Glomerular visceral epithelial cell (primary cell): ENCODE results near the gene NID2.

ENCODE experiments used
- DNase-seq: peaks from one replicate; pipeline ENCODE4 v3.0.0-alpha.2; 2016; ENCODE audit errors: extremely low spot score

NID2 gene

GRCh38 chr14:52079239-52079959, 10.5 kb upstream of the NID2 start:
- DNase-seq: no peak

GRCh38 chr14:52078721-52079120, 9.9 kb upstream of the NID2 start:
- no peak for DNase-seq

- no peak for DNase-seq
These were observed 9.3 kb upstream of the NID2 start for GRCh38 chr14:52078095-52078531.

GRCh38 chr14:52077256-52077979, 8.6 kb upstream of the NID2 start:
- DNase-seq: no peak

- DNase-seq: no peak
These were observed 7.5 kb upstream of the NID2 start for GRCh38 chr14:52076334-52076733.

DNA sequence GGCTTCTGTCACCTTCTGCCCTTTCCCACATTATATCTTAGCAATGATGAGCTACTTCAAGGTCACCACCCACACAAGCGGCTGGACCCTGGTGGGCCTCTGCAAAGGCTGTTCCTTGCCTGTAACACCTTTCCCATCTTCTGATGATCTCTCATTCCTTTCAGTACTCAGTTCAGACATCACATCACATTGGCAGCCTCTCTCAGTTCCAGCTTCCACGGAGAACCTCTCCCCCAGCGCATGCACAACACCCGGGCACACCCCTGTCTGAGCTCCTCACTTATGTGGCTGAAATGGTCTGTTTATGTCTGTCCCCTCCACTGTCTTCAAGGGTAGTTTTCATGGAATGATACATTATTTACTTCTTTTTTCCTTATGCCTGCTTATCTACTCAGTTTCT, 6.5 kb upstream of the NID2 start:
- DNase-seq: no peak

- no peak for DNase-seq
These were observed 4.4 kb upstream of the NID2 start for GRCh38 chr14:52073251-52073650.

DNA sequence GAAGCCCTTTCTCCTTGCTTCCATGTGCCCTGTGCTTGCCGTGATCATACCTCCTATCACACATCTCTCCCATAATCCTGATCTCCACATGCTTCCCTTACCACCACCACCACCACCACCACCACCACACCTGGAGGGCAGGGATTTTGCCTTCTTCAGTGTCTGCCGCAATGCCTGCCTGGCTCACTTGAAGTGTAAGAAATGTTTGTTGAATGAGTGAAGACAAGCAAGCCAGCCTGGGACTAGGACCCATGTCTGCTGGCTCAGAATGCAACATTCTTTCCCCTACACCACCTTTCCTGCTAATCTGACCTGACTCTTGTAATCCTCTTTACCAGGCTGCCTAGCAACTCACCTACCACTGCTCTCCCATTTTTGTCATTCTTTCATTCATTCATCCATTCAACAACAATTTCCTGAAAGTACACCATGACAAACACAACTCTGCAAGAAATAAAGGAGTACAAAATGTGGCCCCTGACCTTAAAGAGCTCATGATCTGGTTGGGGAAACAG, 3.5 kb upstream of the NID2 start:
- DNase-seq: no peak

DNA sequence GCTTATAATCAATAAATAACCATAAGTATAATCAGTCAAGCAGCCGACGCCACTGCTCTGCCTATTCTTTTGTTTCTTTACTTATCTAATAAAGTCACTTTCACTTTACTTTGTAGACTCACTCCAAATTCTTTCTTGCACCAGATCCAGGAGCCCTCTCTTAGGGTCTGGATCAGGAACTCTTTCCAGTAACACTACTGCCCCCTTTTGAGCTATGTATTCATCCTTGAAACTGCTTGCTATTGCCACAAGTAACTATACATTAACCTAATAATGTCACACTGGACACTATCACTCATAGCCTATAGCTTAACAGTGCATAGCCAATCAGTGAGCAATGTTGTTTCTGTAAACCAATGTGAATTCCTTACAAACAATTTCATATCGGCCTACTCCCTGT, 2.8 kb upstream of the NID2 start:
- no peak for DNase-seq

GRCh38 chr14:52070051-52070431, 1.2 kb upstream of the NID2 start:
- DNase-seq: no peak

DNA sequence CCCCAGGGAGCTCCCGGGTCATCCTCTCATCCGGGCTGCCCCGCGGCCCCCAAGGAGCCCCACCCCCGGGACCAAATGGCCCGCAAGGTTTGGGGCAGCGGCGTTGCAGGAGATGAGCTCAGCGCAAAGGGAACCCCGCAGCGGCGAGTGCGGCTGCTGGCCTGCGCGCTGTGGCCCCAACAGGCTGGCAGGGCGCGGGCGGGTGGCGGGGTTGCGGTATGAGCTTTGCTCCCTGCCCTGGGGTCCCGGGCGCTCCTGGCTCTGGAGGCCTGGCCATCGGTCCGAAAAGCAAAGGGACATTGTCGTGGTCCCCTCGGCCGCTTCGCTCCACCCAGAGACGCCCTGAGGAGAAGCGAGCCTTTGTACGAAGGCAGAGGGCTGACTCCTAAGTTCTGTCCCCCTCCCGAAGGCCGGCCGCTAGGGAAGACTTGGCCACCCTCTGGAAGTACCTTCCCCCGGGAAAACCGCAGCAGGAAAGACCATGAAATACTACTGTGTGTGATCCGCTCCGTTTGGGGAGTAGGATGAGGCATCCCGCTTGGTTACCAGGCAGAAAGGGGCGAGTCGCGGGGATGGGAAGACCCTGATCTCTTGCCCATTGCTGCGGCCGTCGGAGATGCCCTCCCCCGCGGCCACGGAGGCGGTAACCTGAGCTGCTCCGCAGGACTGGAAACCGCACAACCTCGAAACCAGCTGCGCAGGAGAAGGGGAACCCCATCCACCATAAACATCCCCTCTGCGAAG, 620 bp upstream of the NID2 start:
- no peak for DNase-seq

- DNase-seq: no peak
These were observed 815 bp downstream of the NID2 start for GRCh38 chr14:52067873-52068614.

DNA sequence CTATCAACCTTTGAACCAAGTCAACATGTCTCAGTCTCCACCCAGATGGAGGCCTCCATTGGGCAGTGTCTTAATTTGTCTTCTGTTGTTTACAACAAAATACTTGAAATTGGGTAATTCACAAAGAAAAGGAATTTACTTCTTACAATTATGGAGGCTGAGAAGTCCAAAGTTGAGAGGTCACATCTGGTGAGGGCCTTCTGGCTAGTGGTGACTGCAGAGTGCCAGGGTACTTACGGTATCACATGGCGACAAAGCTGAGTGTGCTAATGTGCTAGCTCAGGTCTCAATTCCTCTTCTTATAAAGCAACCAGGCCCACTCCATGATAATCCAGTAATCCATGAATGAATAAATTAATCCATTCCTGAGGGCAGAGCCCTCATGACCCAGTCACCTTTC, 4.7 kb downstream of the NID2 start:
- no peak for DNase-seq

DNA sequence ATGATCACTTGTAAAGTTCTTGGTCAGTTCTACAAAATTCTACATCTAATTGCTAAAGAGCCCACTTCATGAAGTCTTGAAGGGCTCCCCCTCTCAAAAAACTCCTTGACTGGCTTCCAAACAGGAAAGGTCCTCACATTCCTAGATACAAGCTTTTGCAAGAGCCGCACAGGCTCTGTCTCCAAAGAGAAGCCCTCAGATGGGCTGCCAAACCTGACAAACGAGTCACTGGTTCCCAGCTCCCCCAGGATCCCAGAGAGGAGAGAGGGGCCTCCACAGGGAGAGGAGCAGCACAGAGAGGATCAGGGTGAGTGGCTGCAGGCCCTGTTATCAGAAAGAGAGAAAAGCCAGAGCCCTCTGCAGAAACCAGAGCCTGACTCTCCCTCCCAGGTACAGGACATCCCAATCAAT, 5.8 kb downstream of the NID2 start:
- DNase-seq: no peak

- no peak for DNase-seq
These were observed 7.0 kb downstream of the NID2 start for GRCh38 chr14:52061890-52062289.

DNA sequence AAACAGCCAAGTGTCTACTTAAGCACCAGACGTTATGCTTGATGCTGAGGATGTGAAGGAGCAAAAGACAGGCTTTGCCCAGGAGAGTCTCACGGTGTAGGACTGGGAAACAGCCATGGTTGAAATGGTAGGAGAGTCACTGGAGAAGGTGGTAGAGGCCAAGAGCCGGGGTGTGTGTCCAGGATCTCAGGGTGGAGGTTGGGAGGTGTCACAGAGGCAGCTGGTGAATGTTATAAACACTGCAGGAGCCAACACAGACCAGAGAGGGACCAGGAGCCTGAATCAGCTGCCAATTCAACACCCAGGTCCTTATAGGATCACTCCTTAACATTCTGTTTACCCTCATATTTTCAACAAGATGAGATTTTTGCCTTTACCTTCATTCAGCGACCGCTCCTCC, 7.5 kb downstream of the NID2 start:
- no peak for DNase-seq

DNA sequence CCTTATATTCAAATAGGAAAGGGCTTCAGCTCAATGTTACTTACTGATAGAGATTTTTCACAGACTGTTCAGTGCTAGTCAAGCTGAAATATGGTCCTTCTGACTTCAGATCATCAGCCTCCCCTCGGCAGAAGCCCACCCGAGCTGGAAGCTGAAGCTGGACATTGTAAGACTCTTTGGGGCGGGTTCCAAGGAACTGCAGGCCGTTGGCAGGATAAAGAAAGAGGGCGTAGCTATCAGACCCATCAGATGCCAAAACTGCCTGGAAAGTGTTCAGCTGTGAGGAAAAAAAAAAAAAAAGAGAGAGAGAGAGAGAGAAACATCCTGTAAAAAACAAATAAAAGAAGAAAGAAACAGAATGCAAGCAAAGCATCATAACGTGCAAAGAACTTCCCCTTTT, 8.8 kb downstream of the NID2 start:
- no peak for DNase-seq

GRCh38 chr14:52059649-52060048, 9.2 kb downstream of the NID2 start:
- peak; percentile 57 for DNase-seq

GRCh38 chr14:52058341-52058740, 10.5 kb downstream of the NID2 start:
- no peak for DNase-seq

DNA sequence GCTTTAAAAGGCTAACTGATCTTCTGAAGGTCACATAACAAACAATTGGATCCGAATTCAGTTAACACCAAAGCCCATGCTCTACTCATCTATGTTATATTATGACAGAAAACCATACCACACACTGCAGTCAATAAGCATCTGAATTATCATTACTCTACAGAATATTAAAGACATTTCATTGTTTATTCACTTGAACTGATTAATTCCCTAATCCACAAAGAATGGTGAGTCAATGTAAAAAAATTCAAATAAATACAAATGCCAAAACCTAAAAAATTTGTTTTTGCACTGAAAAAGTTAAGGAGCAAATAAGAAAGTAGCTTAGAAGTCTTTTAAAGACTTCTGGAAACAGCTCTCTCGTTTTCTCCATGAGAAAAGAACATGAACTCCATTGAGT, 13.7 kb downstream of the NID2 start:
- DNase-seq: no peak

DNA sequence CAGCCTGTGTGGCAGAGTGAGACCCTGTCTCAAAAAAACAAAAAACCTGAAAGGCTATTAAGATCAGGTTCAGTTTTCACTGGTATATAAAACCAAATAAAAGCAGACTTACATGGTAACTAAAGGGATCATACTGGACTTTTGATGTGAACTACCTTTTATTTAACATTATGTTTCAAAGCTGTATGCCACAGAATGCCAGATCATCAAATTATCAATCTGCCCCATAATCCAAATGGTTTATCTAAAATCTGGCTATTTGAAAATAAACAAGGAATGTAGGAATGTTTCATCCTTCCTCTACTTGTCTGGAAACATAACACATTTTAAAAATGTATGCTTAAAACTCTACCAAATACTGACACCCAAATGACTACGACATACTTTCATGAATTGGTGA, 14.2 kb downstream of the NID2 start:
- DNase-seq: no peak

DNA sequence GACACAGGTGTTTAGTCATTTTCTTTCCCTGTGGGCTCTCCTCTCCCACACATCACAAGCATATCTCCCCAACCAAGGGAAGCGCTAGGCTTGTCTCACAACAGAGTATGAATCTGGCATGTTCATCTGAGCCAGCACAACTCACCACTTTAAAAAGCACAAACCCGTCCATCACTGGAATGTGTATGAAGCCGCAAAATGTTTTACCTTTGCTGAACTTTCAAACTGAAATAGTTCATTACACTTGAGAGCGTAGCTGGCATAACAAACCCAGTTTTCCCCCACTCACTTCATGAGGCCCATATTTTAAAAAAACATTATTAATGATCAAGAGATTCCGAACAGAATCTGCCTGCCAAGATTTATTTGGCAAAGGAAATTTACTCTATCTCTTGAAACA, 15.8 kb downstream of the NID2 start:
- DNase-seq: peak; percentile 28
